HEK293 (cell line): ENCODE measurements around the gene RSRP1.

Source experiments
- BCL11A ChIP-seq: fragments of 450-650 bp; formaldehyde crosslinking; IDR thresholded peaks from 2 replicates; pipeline ENCODE4 v1.5.1; 2016; ENCODE audit warnings: low read depth, missing biosample characterization, missing genetic modification characterization
- CTCF ChIP-seq: fragments of 450-650 bp; formaldehyde crosslinking; IDR thresholded peaks from 2 replicates; pipeline ENCODE4 v1.5.1; 2016; ENCODE audit warnings: missing biosample characterization, missing genetic modification characterization
- EGR2 ChIP-seq: fragments of 450-650 bp; formaldehyde crosslinking; IDR thresholded peaks from 2 replicates; pipeline ENCODE4 v1.5.1; 2016; ENCODE audit warnings: low read depth, missing biosample characterization, missing genetic modification characterization
- HOXA7 ChIP-seq: sonication (generic); formaldehyde crosslinking; IDR thresholded peaks from 2 replicates; pipeline ENCODE4 v1.8.1; 2022; ENCODE audit warnings: missing genetic modification reagents, borderline replicate concordance
- KLF10 ChIP-seq: fragments of 450-650 bp; IDR thresholded peaks from 2 replicates; pipeline ENCODE4 v1.5.1; 2018; ENCODE audit warnings: missing biosample characterization, mild to moderate bottlenecking, missing genetic modification characterization
- KLF9 ChIP-seq: fragments of 450-650 bp; formaldehyde crosslinking; IDR thresholded peaks from 2 replicates; pipeline ENCODE4 v1.5.1; 2016; ENCODE audit warnings: missing biosample characterization, missing genetic modification characterization, low read depth
- OVOL3 ChIP-seq: fragments of 450-650 bp; formaldehyde crosslinking; IDR thresholded peaks from 2 replicates; pipeline ENCODE4 v1.5.1; 2016; ENCODE audit warnings: missing biosample characterization, missing genetic modification characterization
- PATZ1 ChIP-seq: fragments of 450-650 bp; formaldehyde crosslinking; IDR thresholded peaks from 2 replicates; pipeline ENCODE4 v1.5.1; 2016; ENCODE audit warnings: missing biosample characterization, missing genetic modification characterization
- SALL2 ChIP-seq: fragments of 450-650 bp; formaldehyde crosslinking; IDR thresholded peaks from 2 replicates; pipeline ENCODE4 v1.5.0; 2017; ENCODE audit warnings: missing biosample characterization, mild to moderate bottlenecking, missing genetic modification characterization, borderline replicate concordance
- ZBTB48 ChIP-seq: fragments of 450-650 bp; formaldehyde crosslinking; IDR thresholded peaks from 2 replicates; pipeline ENCODE4 v1.5.1; 2016; ENCODE audit warnings: missing biosample characterization, missing genetic modification characterization
- ZBTB6 ChIP-seq: fragments of 450-650 bp; formaldehyde crosslinking; IDR thresholded peaks from 2 replicates; pipeline ENCODE4 v1.5.1; 2017; ENCODE audit warnings: missing biosample characterization, missing genetic modification characterization
- ZNF121 ChIP-seq: fragments of 450-650 bp; formaldehyde crosslinking; IDR thresholded peaks from 2 replicates; pipeline ENCODE4 v1.5.1; 2016; ENCODE audit warnings: missing biosample characterization, missing genetic modification characterization
- ZNF132 ChIP-seq: fragments of 450-650 bp; formaldehyde crosslinking; IDR thresholded peaks from 2 replicates; pipeline ENCODE4 v1.5.1; 2017; ENCODE audit warnings: missing biosample characterization, missing genetic modification characterization, borderline replicate concordance
- ZNF19 ChIP-seq: fragments of 450-650 bp; formaldehyde crosslinking; IDR thresholded peaks from 2 replicates; pipeline ENCODE4; 2016; ENCODE audit warnings: missing biosample characterization, missing genetic modification characterization, low read depth
- ZNF211 ChIP-seq: fragments of 450-650 bp; formaldehyde crosslinking; IDR thresholded peaks from 2 replicates; pipeline ENCODE4 v1.5.1; 2016; ENCODE audit warnings: low read depth, missing biosample characterization, missing genetic modification characterization
- ZNF280C ChIP-seq: fragments of 450-650 bp; formaldehyde crosslinking; IDR thresholded peaks from 2 replicates; pipeline ENCODE4 v1.5.1; 2016; ENCODE audit warnings: missing biosample characterization, missing genetic modification characterization
- ZNF311 ChIP-seq: fragments of 450-650 bp; formaldehyde crosslinking; IDR thresholded peaks from 2 replicates; pipeline ENCODE4 v1.5.1; 2017; ENCODE audit warnings: missing biosample characterization, missing genetic modification characterization, borderline replicate concordance
- ZNF362 ChIP-seq: fragments of 450-650 bp; formaldehyde crosslinking; IDR thresholded peaks from 2 replicates; pipeline ENCODE4 v1.5.1; 2016; ENCODE audit warnings: missing biosample characterization, missing genetic modification characterization
- ZNF423 ChIP-seq: fragments of 450-650 bp; formaldehyde crosslinking; IDR thresholded peaks from 2 replicates; pipeline ENCODE4 v1.5.1; 2016; ENCODE audit warnings: missing biosample characterization, missing genetic modification characterization
- ZNF433 ChIP-seq: fragments of 450-650 bp; formaldehyde crosslinking; IDR thresholded peaks from 2 replicates; pipeline ENCODE4 v1.5.1; 2016; ENCODE audit warnings: missing biosample characterization, missing genetic modification characterization, low read depth
- ZNF449 ChIP-seq: fragments of 450-650 bp; formaldehyde crosslinking; IDR thresholded peaks from 2 replicates; pipeline ENCODE4 v1.5.1; 2017; ENCODE audit warnings: missing biosample characterization, mild to moderate bottlenecking, missing genetic modification characterization, moderate library complexity
- ZNF514 ChIP-seq: fragments of 450-650 bp; formaldehyde crosslinking; IDR thresholded peaks from 2 replicates; pipeline ENCODE4 v1.5.1; 2016; ENCODE audit warnings: missing biosample characterization, missing genetic modification characterization
- ZNF571 ChIP-seq: fragments of 450-650 bp; formaldehyde crosslinking; IDR thresholded peaks from 2 replicates; pipeline ENCODE4 v1.5.0; 2017; ENCODE audit warnings: missing biosample characterization, missing genetic modification characterization
- ZNF610 ChIP-seq: fragments of 450-650 bp; formaldehyde crosslinking; IDR thresholded peaks from 2 replicates; pipeline ENCODE4 v1.5.1; 2016; ENCODE audit warnings: missing biosample characterization, missing genetic modification characterization, borderline replicate concordance
- ZNF777 ChIP-seq: fragments of 450-650 bp; formaldehyde crosslinking; IDR thresholded peaks from 2 replicates; pipeline ENCODE4 v1.5.1; 2017; ENCODE audit warnings: missing biosample characterization, missing genetic modification characterization, borderline replicate concordance
- ZNF837 ChIP-seq: fragments of 450-650 bp; formaldehyde crosslinking; IDR thresholded peaks from 2 replicates; pipeline ENCODE4 v1.5.1; 2016; ENCODE audit warnings: missing biosample characterization, missing genetic modification characterization

The RSRP1 gene

GRCh38 chr1:25245809-25246599, 1.2 kb downstream of the RSRP1 start (continued):
- TF ChIP-seq ZNF433 (tag by site-specific recombination) = no peak
- no peak for TF ChIP-seq HOXA7 (CRISPR knock-in tag)
- no peak for TF ChIP-seq ZNF211 (tag by site-specific recombination)
- TF ChIP-seq CTCF (tag by site-specific recombination) = no peak
- TF ChIP-seq ZNF121 (tag by site-specific recombination) = no peak
- TF ChIP-seq ZNF280C (tag by site-specific recombination) = no peak
- 0 out of 2 replicates have a peak, but pooled peaks have one; percentile 22 for TF ChIP-seq KLF10
- no peak for TF ChIP-seq ZNF514
- TF ChIP-seq ZNF362 (tag by site-specific recombination) = no peak
- TF ChIP-seq ZNF132 (tag by site-specific recombination) = no peak
- TF ChIP-seq ZBTB48 (tag by site-specific recombination) = no peak
- TF ChIP-seq SALL2 (tag by site-specific recombination) = no peak
- no peak for TF ChIP-seq PATZ1 (tag by site-specific recombination)
- TF ChIP-seq ZNF449 (tag by site-specific recombination) = no peak
- TF ChIP-seq ZNF777 (tag by site-specific recombination) = no peak
- no peak for TF ChIP-seq ZNF311 (tag by site-specific recombination)
- no peak for TF ChIP-seq ZNF423 (tag by site-specific recombination)
- TF ChIP-seq ZNF610 (tag by site-specific recombination) = no peak
- TF ChIP-seq ZNF19 (tag by site-specific recombination) = no peak
- no peak for TF ChIP-seq ZBTB6 (tag by site-specific recombination)
- no peak for TF ChIP-seq ZNF837 (tag by site-specific recombination)
- peak; percentile 64 for TF ChIP-seq EGR2
- TF ChIP-seq BCL11A (tag by site-specific recombination) = peak; percentile 63; the same call in 1 of the 2 replicates
- TF ChIP-seq OVOL3 (tag by site-specific recombination) = no peak; the same call in 1 of the 2 replicates
- no peak for TF ChIP-seq ZNF571 (tag by site-specific recombination)
- TF ChIP-seq KLF9 (tag by site-specific recombination) = peak; percentile 41; the same call in 1 of the 2 replicates
